HepG2 (cell line): ENCODE measurements around the gene VEPH1. TPM values are rescaled to one million over a fixed set of nuclear protein-coding genes. Genes with fewer than 3 reads are reported as not detected.

ENCODE experiments used
- ATAC-seq: fragments of 200-7000 bp; cut with Tn5 transposase; 3 replicates; pipeline ENCODE4 v1.9.1; 2020; ENCODE audit warnings: mild to moderate bottlenecking, moderate library complexity
- Bru-seq: library from RNA; stranded (reverse); fragments of 400-500 nt; gene quantifications from one replicate; lab custom pipeline; 2021; lab: Mats Ljungman, UMichigan
- BruChase-seq, 2 experiments: library from RNA; stranded (reverse); fragments of 400-500 nt; gene quantifications; one replicate each; lab custom pipeline; 2021; lab: Mats Ljungman, UMichigan
- BruUV-seq: library from RNA; stranded (reverse); fragments of 400-500 nt; replicated peaks from 2 replicates; lab custom pipeline; 2021; lab: Mats Ljungman, UMichigan
- CTCF ChIA-PET: fragments of 300-600 bp; formaldehyde crosslinking; extraction: SDS; loops from one replicate; lab custom pipeline; 2021; ENCODE audit warnings: low total read pairs, inconsistent platforms, low intra/inter-chr PET ratio; lab: Yijun Ruan, JAX
- POLR2A ChIA-PET: fragments of 350-600 bp; sonication (Branson Sonifier 250); formaldehyde crosslinking; loops from one replicate; lab custom pipeline; 2020; ENCODE audit warnings: antibody characterized with exemption, inconsistent platforms; lab: Yijun Ruan, JAX
- DNase-seq: peaks from one replicate; pipeline ENCODE4 v3.0.0-alpha.2; 2015; ENCODE audit warnings: low spot score
- FAIRE-seq: peaks from 3 replicates; lab custom pipeline; 2011; peaks lifted over from hg19 to GRCh38; lab: Jason Lieb, UNC
- H2AFZ ChIP-seq: one replicate; pipeline ENCODE4 v1.6.1; 2011; ENCODE audit warnings: low read length, inconsistent platforms
- H3K27ac ChIP-seq: fragments of 300-600 bp; 3 replicates; pipeline ENCODE4 v1.8.0; 2011; ENCODE audit warnings: mixed run types, mild to moderate bottlenecking, mixed read lengths, low read length, inconsistent platforms; ENCODE audit not compliant: insufficient read depth; ENCODE audit errors: extremely low read length
- H3K27me3 ChIP-seq, 2 experiments: fragments of 200-600 bp in 1 of 2; 2 replicates in 1 of 2; 3 replicates in 1 of 2; pipeline versions ENCODE4 v1.6.0 to v1.8.0; 2011; ENCODE audit warnings: low read length in 2 of 2, mild to moderate bottlenecking in 2 of 2, moderate library complexity in 2 of 2, inconsistent platforms in 1 of 2; ENCODE audit not compliant: insufficient read depth in 2 of 2, control insufficient read depth in 1 of 2
- H3K36me3 ChIP-seq, 2 experiments: fragments of 200-600 bp in 1 of 2; replicated peaks in 1 of 2; 2 replicates in 1 of 2; 3 replicates in 1 of 2; pipeline versions ENCODE4 v1.5.1 to v1.8.0; 2011; ENCODE audit warnings: low read length in 2 of 2, inconsistent platforms in 1 of 2; ENCODE audit not compliant: insufficient read depth in 2 of 2, control insufficient read depth in 1 of 2
- H3K4me1 ChIP-seq: 2 replicates; pipeline ENCODE4 v1.5.1; 2012; ENCODE audit warnings: low read length, inconsistent platforms; ENCODE audit not compliant: insufficient read depth
- H3K4me2 ChIP-seq: 2 replicates; pipeline ENCODE4 v1.6.0; 2011; ENCODE audit warnings: low read depth, low read length, inconsistent platforms
- H3K4me3 ChIP-seq, 3 experiments: fragments of 200-600 bp in 1 of 3; sonication (generic), shearing (Covaris generic) in 1 of 3; replicated peaks in 1 of 3; 2 replicates each; pipeline ENCODE4 v1.5.1; 2011 to 2016; ENCODE audit warnings: low read length in 3 of 3, inconsistent platforms in 2 of 3, low read depth in 2 of 3, mild to moderate bottlenecking in 2 of 3, control low read depth in 1 of 3, mixed read lengths in 1 of 3; ENCODE audit not compliant: insufficient read depth in 1 of 3
- H3K79me2 ChIP-seq: one replicate; pipeline ENCODE4 v1.6.1; 2011; ENCODE audit warnings: low read length, inconsistent platforms; ENCODE audit not compliant: insufficient read depth
- H3K9ac ChIP-seq: 2 replicates; pipeline ENCODE4 v1.6.0; 2011; ENCODE audit warnings: mild to moderate bottlenecking, low read depth, low read length, inconsistent platforms; ENCODE audit not compliant: insufficient read depth
- H3K9me3 ChIP-seq: 2 replicates; pipeline ENCODE4 v1.5.1; 2012; ENCODE audit warnings: mild to moderate bottlenecking, low read length
- H4K20me1 ChIP-seq: 2 replicates; pipeline ENCODE4 v1.6.0; 2011; ENCODE audit warnings: inconsistent platforms, mild to moderate bottlenecking, low read length, moderate library complexity; ENCODE audit not compliant: insufficient read depth
- HIVEP1 ChIP-seq: sonication (generic); formaldehyde crosslinking; IDR thresholded peaks from 2 replicates; pipeline ENCODE4 v1.4.0; 2020; ENCODE audit warnings: mild to moderate bottlenecking, missing genetic modification reagents
- HNRNPH1 ChIP-seq: fragments of 200-400 bp; formaldehyde crosslinking; optimal IDR thresholded peaks from 2 replicates; pipeline ENCODE3; 2017; ENCODE audit warnings: mild to moderate bottlenecking, low read depth, low read length
- HNRNPK ChIP-seq: fragments of 200-400 bp; formaldehyde crosslinking; IDR thresholded peaks from 2 replicates; pipeline ENCODE4 v1.6.1; 2018; ENCODE audit warnings: low read length, low read depth, moderate library complexity, mild to moderate bottlenecking; ENCODE audit not compliant: poor library complexity, severe bottlenecking
- NR2F2 ChIP-seq: IDR thresholded peaks from 2 replicates; pipeline ENCODE4 v1.6.1; 2012; ENCODE audit warnings: low read depth, inconsistent platforms, borderline replicate concordance
- SCMH1 ChIP-seq: sonication (generic); formaldehyde crosslinking; IDR thresholded peaks from 2 replicates; pipeline ENCODE4 v1.9.0; 2021; ENCODE audit warnings: missing genetic modification reagents, mild to moderate bottlenecking, borderline replicate concordance
- THYN1 ChIP-seq: sonication (generic); formaldehyde crosslinking; IDR thresholded peaks from 2 replicates; pipeline ENCODE4 v1.8.1; 2023; ENCODE audit warnings: low read depth, mild to moderate bottlenecking, moderate library complexity, missing genetic modification reagents, borderline replicate concordance
- TIGD3 ChIP-seq: sonication (generic); formaldehyde crosslinking; IDR thresholded peaks from 2 replicates; pipeline ENCODE4 v1.5.1; 2020; ENCODE audit warnings: mild to moderate bottlenecking, missing genetic modification reagents, borderline replicate concordance
- ZNF121 ChIP-seq: sonication (generic); formaldehyde crosslinking; IDR thresholded peaks from 2 replicates; pipeline ENCODE4 v1.5.0; 2020; ENCODE audit warnings: mild to moderate bottlenecking, missing genetic modification reagents
- ZSCAN9 ChIP-seq: IDR thresholded peaks from 2 replicates; pipeline ENCODE4 v1.6.1; 2016; ENCODE audit warnings: borderline replicate concordance
- WGBS: methylation state at CpG from one replicate; pipeline ENCODE4 v1.1.6; 2017; ENCODE audit warnings: low lambda C conversion rate; 5-methylcytosine and 5-hydroxymethylcytosine counted together
- in situ Hi-C: cut with HindIII; loops from 2 replicates; pipeline ENCODE4 v1.10.0; 2017; ENCODE audit warnings: low pct_unique_long_range_greater_than_20kb; ENCODE audit not compliant: extremely low pct_ligation_motif_present
- intact Hi-C: fragments of 100-400 bp; cut with micrococcal nuclease; formaldehyde crosslinking; loops from one replicate; pipeline ENCODE4 v1.10.0; 2022; ENCODE audit not compliant: unreplicated experiment
- long read RNA-seq, 2 experiments: library from RNA in 1 of 2; library from polyadenylated mRNA in 1 of 2; stranded (forward) in 1 of 2; unstranded in 1 of 2; transcript quantifications; one replicate each; pipeline ENCODE4 v2.0.0, GENCODE V29; 2019 to 2022
- polyA minus RNA-seq, 3 experiments: library from RNA; depleted of rRNA, polyadenylated mRNA; stranded (reverse); fragments of >200 nt; gene quantifications; 2 replicates each; pipeline ENCODE4 v1.2.3, GENCODE V29; 2011; ENCODE audit warnings: low replicate concordance in 1 of 3
- polyA plus RNA-seq, 8 experiments: library from polyadenylated mRNA; depleted of rRNA in 3 of 8; stranded (reverse) in 7 of 8; unstranded in 1 of 8; fragments of >200 nt; fragmentation: Illumina TruSeq in 4 of 8; extraction: Trizol in 4 of 8; gene quantifications; 2 replicates each; pipeline versions ENCODE4 v1.2.1 to v1.2.3, GENCODE V29; 2011 to 2016; ENCODE audit warnings: low read depth in 4 of 8, missing spikeins in 1 of 8, mixed read lengths in 1 of 8; ENCODE audit not compliant: insufficient read depth in 1 of 8
- total RNA-seq, 5 experiments: library from RNA; depleted of rRNA; stranded (reverse); fragments of >200 nt; fragmentation: Illumina TruSeq; extraction: Trizol; gene quantifications; 2 replicates each; pipeline ENCODE4 v1.2.3, GENCODE V29; 2016; ENCODE audit warnings: low read depth in 1 of 5

The VEPH1 gene
- total RNA-seq (2016; rRNA removed; fragmentation: Illumina TruSeq; extraction: Trizol) (not detected in 2 replicates), polyA plus RNA-seq (2011; rRNA removed) (not detected in 2 replicates), polyA minus RNA-seq (2011; rRNA and poly(A)+ RNA removed; ENCODE audit: low replicate concordance) (8.7 TPM in 1 of 2 replicates, not detected in the other), Bru-seq, nascent RNA (percentile 5 among the genes with signal in this experiment), BruChase-seq, experiment 1, labeled RNA remaining after a 6-hour chase (percentile 2 among the genes with signal in this experiment), BruChase-seq, experiment 2, labeled RNA remaining after a 2-hour chase (percentile 3 among the genes with signal in this experiment)
- not detected in 2 replicates for total RNA-seq (2016; cell fraction: cytosol; rRNA removed; fragmentation: Illumina TruSeq; extraction: Trizol; ENCODE audit: low read depth)
- total RNA-seq (2016; cell fraction: insoluble cytoplasmic fraction; rRNA removed; fragmentation: Illumina TruSeq; extraction: Trizol), result not detected in 2 replicates
- total RNA-seq (2016; cell fraction: membrane; rRNA removed; fragmentation: Illumina TruSeq; extraction: Trizol), result not detected in 2 replicates
- not detected in 2 replicates for total RNA-seq (2016; cell fraction: nucleus; rRNA removed; fragmentation: Illumina TruSeq; extraction: Trizol)
- polyA plus RNA-seq (2011; cell fraction: cytosol; rRNA removed), result not detected in 2 replicates
- polyA plus RNA-seq (2011; cell fraction: nucleus; rRNA removed), result not detected in 2 replicates
- polyA plus RNA-seq (2012), result not detected in 2 replicates
- not detected in 2 replicates for polyA plus RNA-seq (2016; cell fraction: cytosol; fragmentation: Illumina TruSeq; extraction: Trizol; ENCODE audit: low read depth)
- polyA plus RNA-seq (2016; cell fraction: insoluble cytoplasmic fraction; fragmentation: Illumina TruSeq; extraction: Trizol; ENCODE audit: low read depth), result not detected in 2 replicates
- polyA plus RNA-seq (2016; cell fraction: membrane; fragmentation: Illumina TruSeq; extraction: Trizol; ENCODE audit: low read depth), result not detected in 2 replicates
- not detected in 2 replicates for polyA plus RNA-seq (2016; cell fraction: nucleus; fragmentation: Illumina TruSeq; extraction: Trizol; ENCODE audit: insufficient read depth, low read depth)
- polyA minus RNA-seq (2011; cell fraction: cytosol; rRNA and poly(A)+ RNA removed), result not detected in 2 replicates
- not detected in 2 replicates for polyA minus RNA-seq (2011; cell fraction: nucleus; rRNA and poly(A)+ RNA removed)
- long read RNA-seq, experiment 1, result 0 reads
- long read RNA-seq, experiment 2, result 0 reads

GRCh38 chr3:157502916-157503595, at the start of gene VEPH1:
VEPH1 (minus strand) TSS chr3:157503416; CDS start chr3:157495349, 8,067 bp downstream.
- Histone ChIP-seq H3K4me2 (no peak within 1 kb of the TSS), H3K9ac (no peak within 1 kb of the TSS), H3K36me3 (no peaks in the 10 kb centered on the region), H3K4me1 (peaks cover 14% of the 10 kb centered on the region), H3K27me3 (no peaks in the 10 kb centered on the region; a peak in 1 of 5 replicates), H3K4me3 (no peak within 1 kb of the TSS), H2AFZ (no peak within 1 kb of the TSS), H3K27ac (no peak within 1 kb of the TSS), H4K20me1 (no peaks in the 10 kb centered on the region), H3K79me2 (no peaks in the 10 kb centered on the region), H3K9me3 (no peaks in the 10 kb centered on the region)
- BruUV-seq, result no TSS peak
- ChIA-PET CTCF (no interaction called here), POLR2A (no interaction called here)
- DNase-seq (no peak), ATAC-seq (0 out of 3 replicates have a peak, but pooled peaks have one; percentile 16), FAIRE-seq (no peak)
- TF ChIP-seq ZSCAN9 (CRISPR knock-in tag), result no peak
- TF ChIP-seq ZNF121, result no peak
- no peak for TF ChIP-seq TIGD3 (CRISPR knock-in tag)
- TF ChIP-seq NR2F2, result no peak
- TF ChIP-seq HNRNPK, result no peak
- TF ChIP-seq SCMH1 (CRISPR knock-in tag), result no peak
- no peak for TF ChIP-seq HNRNPH1
- no peak for TF ChIP-seq THYN1 (CRISPR knock-in tag)
- TF ChIP-seq HIVEP1 (CRISPR knock-in tag), result no peak
- WGBS, result under 1% methylated on average over 7 of the region's 7 CpGs
- intact Hi-C loops (no loop called here), in situ Hi-C loops (no loop called here)
